GM20000 (cell line): ENCODE results near the gene SEMA4A.

ENCODE experiments used
- DNase-seq: peaks from one replicate; pipeline ENCODE4 v3.0.0; 2012; ENCODE audit warnings: low spot score
- CTCF ChIP-seq: IDR thresholded peaks from 2 replicates; pipeline ENCODE4 v1.5.1; 2012; ENCODE audit warnings: mild to moderate bottlenecking, control low read depth; ENCODE audit errors: extremely low read depth, missing control alignments

Gene SEMA4A

GRCh38 chr1:156153362-156153761 lies at the start of gene SEMA4A:
TSS of gene SEMA4A (plus strand) at chr1:156153585. CDS start at chr1:156154579, 994 bp downstream.
- DNase-seq, result no peak
- TF ChIP-seq CTCF, result no peak

- DNase-seq, result peak; percentile 51
- no peak for TF ChIP-seq CTCF
These were observed 49.1 kb upstream of the SEMA4A start for GRCh38 chr1:156104065-156104810.

GRCh38 chr1:156104861-156105832 lies 48.2 kb upstream of the SEMA4A start:
- DNase-seq, result no peak
- TF ChIP-seq CTCF, result no peak

- no peak for TF ChIP-seq CTCF
- DNase-seq, result no peak
These were observed 46.5 kb upstream of the SEMA4A start for GRCh38 chr1:156106624-156107488.

GRCh38 chr1:156108057-156108456 lies 45.3 kb upstream of the SEMA4A start:
- no peak for TF ChIP-seq CTCF
- no peak for DNase-seq

- DNase-seq, result no peak
- no peak for TF ChIP-seq CTCF
These were observed 44.6 kb upstream of the SEMA4A start for GRCh38 chr1:156108664-156109241.
